HCT116 (cell line): Measurements from ENCODE around the gene ZNF577. TPM values are rescaled to one million over a fixed set of nuclear protein-coding genes. Genes with fewer than 3 reads are reported as not detected.

ENCODE experiments used
- ATAC-seq: fragments of 200-7000 bp; cut with Tn5 transposase; 2 replicates; pipeline ENCODE4 v1.9.1; 2020; ENCODE audit warnings: mild to moderate bottlenecking, moderate library complexity
- BruUV-seq: library from RNA; stranded (reverse); fragments of 400-500 nt; replicated peaks from 2 replicates; lab custom pipeline; 2021; lab: Mats Ljungman, UMichigan
- CTCF ChIA-PET: fragments of 300-600 bp; sonication (Branson Sonifier 250); formaldehyde crosslinking; loops from one replicate; lab custom pipeline; 2021; ENCODE audit warnings: antibody characterized with exemption; lab: Charles Lee
- POLR2A ChIA-PET: fragments of 300-600, 350-600 bp; sonication (Branson Sonifier 250); formaldehyde crosslinking; loops from one replicate; lab custom pipeline; 2021; ENCODE audit warnings: antibody characterized with exemption; lab: Charles Lee
- RAD21 ChIA-PET, 2 experiments: fragments of 300-600 bp; sonication (Branson Sonifier 250); formaldehyde crosslinking; loops; one replicate each; lab custom pipeline; 2023; ENCODE audit warnings: low total read pairs in 2 of 2; ENCODE audit not compliant: uncharacterized antibody in 2 of 2, unreplicated experiment in 2 of 2, low non-redundant PET in 1 of 2; lab: Charles Lee
- DNase-seq: peaks from one replicate; pipeline ENCODE4 v3.0.0-alpha.2; 2010; ENCODE audit warnings: low read depth, low spot score
- H2AFZ ChIP-seq: fragments of 200-600 bp; shearing (Covaris generic), sonication (generic); 2 replicates; pipeline ENCODE4 v1.6.1; 2017; ENCODE audit warnings: low read depth, mixed run types, mixed read lengths, antibody characterized with exemption, low read length; ENCODE audit not compliant: poor library complexity, severe bottlenecking
- H3K27ac ChIP-seq: 2 replicates; pipeline ENCODE4 v1.5.1; 2012; ENCODE audit warnings: low read depth, low read length
- H3K27me3 ChIP-seq: fragments of 200-600 bp; sonication (generic); 2 replicates; pipeline ENCODE4 v1.6.1; 2016; ENCODE audit warnings: mixed run types, low read length, mixed read lengths; ENCODE audit not compliant: insufficient read depth
- H3K36me3 ChIP-seq, 2 experiments: fragments of 200-500 bp in 1 of 2; fragments of 200-600 bp in 1 of 2; sonication (Bioruptor generic) in 1 of 2; sonication (generic) in 1 of 2; 2 replicates each; pipeline versions ENCODE4 v1.5.1 to v1.6.1; 2014 to 2016; ENCODE audit warnings: low read length in 2 of 2, inconsistent platforms in 1 of 2, mixed read lengths in 1 of 2, mixed run types in 1 of 2; ENCODE audit not compliant: insufficient read depth in 2 of 2, control insufficient read depth in 1 of 2
- H3K4me1 ChIP-seq, 2 experiments: fragments of 200-600 bp in 1 of 2; sonication (generic) in 1 of 2; 2 replicates each; pipeline versions ENCODE4 v1.5.1 to v1.6.1; 2012 to 2017; ENCODE audit warnings: low read length in 2 of 2, inconsistent platforms in 1 of 2, mild to moderate bottlenecking in 1 of 2, mixed read lengths in 1 of 2, mixed run types in 1 of 2, moderate library complexity in 1 of 2; ENCODE audit not compliant: insufficient read depth in 2 of 2, control insufficient read depth in 1 of 2
- H3K4me2 ChIP-seq: fragments of 200-600 bp; sonication (generic); 2 replicates; pipeline ENCODE4 v1.6.1; 2017; ENCODE audit warnings: mixed run types, low read length, mixed read lengths
- H3K4me3 ChIP-seq, 2 experiments: fragments of 200-600 bp in 1 of 2; sonication (generic) in 1 of 2; replicated peaks in 1 of 2; 2 replicates each; pipeline ENCODE4 v1.5.1; 2011 to 2016; ENCODE audit warnings: low read length in 2 of 2, control low read depth in 1 of 2, low read depth in 1 of 2, mild to moderate bottlenecking in 1 of 2, mixed read lengths in 1 of 2, mixed run types in 1 of 2
- H3K79me2 ChIP-seq: fragments of 200-600 bp; sonication (generic); 2 replicates; pipeline ENCODE4 v1.6.1; 2017; ENCODE audit warnings: mild to moderate bottlenecking, mixed run types, low read length, moderate library complexity, mixed read lengths; ENCODE audit not compliant: insufficient read depth
- H3K9ac ChIP-seq: fragments of 200-600 bp; sonication (generic); 2 replicates; pipeline ENCODE4 v1.6.1; 2016; ENCODE audit warnings: low read length, mixed read lengths
- H3K9me2 ChIP-seq: fragments of 200-600 bp; sonication (generic), shearing (Covaris generic); 2 replicates; pipeline ENCODE4 v1.6.1; 2017; ENCODE audit warnings: mixed run types, mild to moderate bottlenecking, moderate library complexity; ENCODE audit not compliant: insufficient read depth
- H3K9me3 ChIP-seq, 2 experiments: fragments of 200-500 bp in 1 of 2; fragments of 200-600 bp in 1 of 2; sonication (Bioruptor generic) in 1 of 2; sonication (generic) in 1 of 2; 2 replicates each; pipeline ENCODE4 v1.6.1; 2014 to 2017; ENCODE audit warnings: low read length in 2 of 2, mixed read lengths in 2 of 2, inconsistent platforms in 1 of 2, low read depth in 1 of 2, mild to moderate bottlenecking in 1 of 2, mixed run types in 1 of 2, moderate library complexity in 1 of 2; ENCODE audit not compliant: control insufficient read depth in 1 of 2, insufficient read depth in 1 of 2
- H4K20me1 ChIP-seq: fragments of 200-600 bp; sonication (generic), shearing (Covaris generic); 2 replicates; pipeline ENCODE4 v1.6.1; 2017; ENCODE audit warnings: mixed run types, mild to moderate bottlenecking, moderate library complexity; ENCODE audit not compliant: insufficient read depth
- CBX3 ChIP-seq: IDR thresholded peaks from 2 replicates; pipeline ENCODE4 v1.6.1; 2012; ENCODE audit warnings: low read depth
- CTCF ChIP-seq, 3 experiments: fragments of 200-600 bp in 1 of 3; sonication (generic) in 1 of 3; IDR thresholded peaks in 2 of 3; conservative IDR thresholded peaks in 1 of 3; 2 replicates each; pipeline ENCODE4 v1.5.1; 2012 to 2017; ENCODE audit warnings: low read depth in 2 of 3, low read length in 2 of 3, antibody characterized with exemption in 1 of 3, borderline replicate concordance in 1 of 3, control low read depth in 1 of 3, mild to moderate bottlenecking in 1 of 3, mixed read lengths in 1 of 3, mixed run types in 1 of 3, moderate library complexity in 1 of 3; ENCODE audit not compliant: insufficient read depth in 1 of 3
- EGR1 ChIP-seq: IDR thresholded peaks from 2 replicates; pipeline ENCODE4 v1.6.1; 2012; ENCODE audit warnings: low read depth
- ELF1 ChIP-seq: IDR thresholded peaks from 2 replicates; pipeline ENCODE4 v1.6.1; 2012; ENCODE audit warnings: low read depth, borderline replicate concordance
- EZH2phosphoT487 ChIP-seq: fragments of 200-600 bp; IDR thresholded peaks from 2 replicates; pipeline ENCODE4 v1.6.1; 2018; ENCODE audit warnings: antibody characterized with exemption, borderline replicate concordance
- JUND ChIP-seq: IDR thresholded peaks from 2 replicates; pipeline ENCODE4 v1.6.1; 2012
- MAX ChIP-seq: IDR thresholded peaks from 2 replicates; pipeline ENCODE4 v1.6.1; 2012
- POLR2A ChIP-seq: IDR thresholded peaks from 2 replicates; pipeline ENCODE4 v1.7.0; 2011; ENCODE audit warnings: borderline replicate concordance; ENCODE audit not compliant: insufficient read depth, insufficient read length; ENCODE audit errors: extremely low read depth
- POLR2AphosphoS5 ChIP-seq: IDR thresholded peaks from 2 replicates; pipeline ENCODE4 v1.6.1; 2011; ENCODE audit warnings: mild to moderate bottlenecking, low read depth, low read length, moderate library complexity
- SIN3A ChIP-seq: IDR thresholded peaks from 2 replicates; pipeline ENCODE4 v1.6.1; 2012; ENCODE audit warnings: low read depth
- SRF ChIP-seq: IDR thresholded peaks from 2 replicates; pipeline ENCODE4 v1.6.1; 2012; ENCODE audit warnings: low read depth
- TCF7L2 ChIP-seq: IDR thresholded peaks from 2 replicates; pipeline ENCODE4 v1.7.0; 2011; ENCODE audit warnings: borderline replicate concordance, inconsistent platforms; ENCODE audit not compliant: insufficient read depth, insufficient read length; ENCODE audit errors: extremely low read depth
- YY1 ChIP-seq: IDR thresholded peaks from 2 replicates; pipeline ENCODE4 v1.6.1; 2011; ENCODE audit warnings: low read length, low read depth, moderate library complexity, mild to moderate bottlenecking; ENCODE audit not compliant: insufficient replicate concordance; ENCODE audit errors: extremely low read depth
- intact Hi-C: fragments of 100-400 bp; cut with micrococcal nuclease; formaldehyde crosslinking; loops from 2 replicates; pipeline ENCODE4 v1.10.0; 2022
- total RNA-seq: library from RNA; stranded (reverse); gene quantifications from one replicate; pipeline ENCODE4 v1.2.1, GENCODE V29; 2021; ENCODE audit not compliant: unreplicated experiment
- TF ChIP-seq, protein P1 (sequence below): IDR thresholded peaks from 2 replicates; pipeline ENCODE4 v1.6.1; 2011; ENCODE audit warnings: mild to moderate bottlenecking, low read length, moderate library complexity; ENCODE audit not compliant: insufficient replicate concordance; ENCODE audit errors: extremely low read depth

ZNF577 gene
- total RNA-seq, 1 experiment from 2014 or later, result 5.8 TPM

GRCh38 chr19:51903192-51903591, 15.4 kb upstream of the ZNF577 start:
- ATAC-seq (no peak), DNase-seq (no peak)
- POLR2A ChIA-PET, result no interaction called here
- H3K36me3 ChIP-seq, result peaks cover 0 to 20% of the 10 kb centered on the region in 2 experiments; a peak in 2 of 4 replicates
- intact Hi-C loops, result no loop called here
- H3K4me2 ChIP-seq, result no peak overlapping the region
- no peak overlapping the region for H2AFZ ChIP-seq
- no peak overlapping the region for H3K27ac ChIP-seq
- CTCF ChIA-PET, result no interaction called here
- H3K9ac ChIP-seq, result no peak overlapping the region
- no TSS peak for BruUV-seq
- peaks cover 17 to 26% of the 10 kb centered on the region in 2 experiments; a peak in 3 of 4 replicates for H3K9me3 ChIP-seq
- H3K9me2 ChIP-seq, result no peaks in the 10 kb centered on the region
- H3K27me3 ChIP-seq, result no peaks in the 10 kb centered on the region
- peaks cover 56% of the 10 kb centered on the region for H3K79me2 ChIP-seq
- H4K20me1 ChIP-seq, result no peaks in the 10 kb centered on the region
- no peak overlapping the region for H3K4me3 ChIP-seq
- no peak for TF ChIP-seq POLR2A
- TF ChIP-seq SIN3A, result no peak
- TF ChIP-seq POLR2AphosphoS5, result no peak
- no peak for TF ChIP-seq JUND
- no peak for TF ChIP-seq CTCF (IDR thresholded peaks at IDR 0.05 in 2 of 3, conservative IDR thresholded peaks at IDR 0.05 in 1 of 3; ENCODE audit: borderline replicate concordance in 1 of 3, insufficient read depth in 1 of 3, low read depth in 2 of 3, low read length in 2 of 3)
- RAD21 ChIA-PET, result no interaction called here
- peaks cover 0 to 4% of the 10 kb centered on the region in 2 experiments; a peak in 1 of 4 replicates for H3K4me1 ChIP-seq

DNA sequence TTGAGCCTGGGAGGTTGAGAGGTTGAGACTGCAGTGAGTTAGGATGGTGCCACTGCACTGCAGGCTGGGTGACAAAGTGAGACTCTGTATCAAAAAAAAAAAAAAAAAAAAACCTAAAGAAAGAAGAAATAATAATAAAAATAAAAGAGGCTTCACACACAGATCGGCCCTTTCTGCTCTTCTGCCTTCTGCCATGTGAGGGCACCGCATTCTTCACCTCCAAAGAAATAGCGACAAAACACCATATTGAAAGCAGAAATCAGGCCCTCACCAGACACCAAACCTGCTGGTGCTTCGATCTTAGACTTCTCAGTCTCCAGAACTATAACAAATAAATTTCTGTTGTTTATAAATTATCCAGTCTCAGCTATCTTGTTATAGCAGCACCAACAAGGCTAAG, 14.1 kb upstream of the ZNF577 start:
- RAD21 ChIA-PET, result no interaction called here

More for the DNA sequence above, 14.1 kb upstream of the ZNF577 start:
- POLR2A ChIA-PET, result no interaction called here
- Histone ChIP-seq H2AFZ (no peak overlapping the region), H4K20me1 (no peaks in the 10 kb centered on the region), H3K9me2 (no peaks in the 10 kb centered on the region), H3K27me3 (no peaks in the 10 kb centered on the region), H3K9me3 (peaks cover 18 to 31% of the 10 kb centered on the region in 2 experiments; a peak in 3 of 4 replicates), H3K27ac (no peak overlapping the region), H3K4me3 (no peak overlapping the region), H3K4me1 (peaks cover 0 to 4% of the 10 kb centered on the region in 2 experiments; a peak in 1 of 4 replicates), H3K36me3 (peaks cover 0 to 27% of the 10 kb centered on the region in 2 experiments; a peak in 2 of 4 replicates), H3K79me2 (peaks cover 56% of the 10 kb centered on the region), H3K4me2 (no peak overlapping the region), H3K9ac (no peak overlapping the region)
- no peak for TF ChIP-seq EZH2phosphoT487
- TF ChIP-seq POLR2A, result no peak
- no peak for TF ChIP-seq YY1
- no peak for TF ChIP-seq ELF1
- no peak for TF ChIP-seq TCF7L2
- TF ChIP-seq, protein P1, sequence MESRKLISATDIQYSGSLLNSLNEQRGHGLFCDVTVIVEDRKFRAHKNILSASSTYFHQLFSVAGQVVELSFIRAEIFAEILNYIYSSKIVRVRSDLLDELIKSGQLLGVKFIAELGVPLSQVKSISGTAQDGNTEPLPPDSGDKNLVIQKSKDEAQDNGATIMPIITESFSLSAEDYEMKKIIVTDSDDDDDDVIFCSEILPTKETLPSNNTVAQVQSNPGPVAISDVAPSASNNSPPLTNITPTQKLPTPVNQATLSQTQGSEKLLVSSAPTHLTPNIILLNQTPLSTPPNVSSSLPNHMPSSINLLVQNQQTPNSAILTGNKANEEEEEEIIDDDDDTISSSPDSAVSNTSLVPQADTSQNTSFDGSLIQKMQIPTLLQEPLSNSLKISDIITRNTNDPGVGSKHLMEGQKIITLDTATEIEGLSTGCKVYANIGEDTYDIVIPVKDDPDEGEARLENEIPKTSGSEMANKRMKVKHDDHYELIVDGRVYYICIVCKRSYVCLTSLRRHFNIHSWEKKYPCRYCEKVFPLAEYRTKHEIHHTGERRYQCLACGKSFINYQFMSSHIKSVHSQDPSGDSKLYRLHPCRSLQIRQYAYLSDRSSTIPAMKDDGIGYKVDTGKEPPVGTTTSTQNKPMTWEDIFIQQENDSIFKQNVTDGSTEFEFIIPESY, result no peak
- no peak for TF ChIP-seq MAX
- TF ChIP-seq EGR1, result no peak
- no peak for TF ChIP-seq CBX3
- no peak for TF ChIP-seq SRF
- ATAC-seq (no peak), DNase-seq (no peak)
- intact Hi-C loops, result no loop called here
- BruUV-seq, result no TSS peak
- CTCF ChIA-PET, result no interaction called here
